ENCODE data around the gene ING3. TPM values are rescaled to one million over a fixed set of nuclear protein-coding genes. Genes with fewer than 3 reads are reported as not detected.

Gene ING3
- total RNA-seq, 1 experiment from 2014 or later: 23.1 TPM

- Histone ChIP-seq H2BK5ac (ENCODE audit: insufficient read length, low read length) (no peak overlapping the region), H2BK15ac (ENCODE audit: low read depth, low read length) (no peak overlapping the region), H4K8ac (replicated peaks; ENCODE audit: insufficient read length, low read depth, low read length) (no peak overlapping the region), H3K9ac (ENCODE audit: extremely low read depth, insufficient read length, low read length) (no peak overlapping the region), H3K14ac (ENCODE audit: insufficient read depth, low read length) (no peak overlapping the region), H3K27me3 (ENCODE audit: insufficient read depth, low read length) (peaks cover 3% of the 10 kb centered on the region; the same call in 1 of the 2 replicates), H4K5ac (ENCODE audit: insufficient read length, low read depth, low read length) (no peak overlapping the region), H3K4ac (ENCODE audit: low read depth, low read length) (no peak overlapping the region), H4K20me1 (ENCODE audit: control insufficient read depth, insufficient read depth, insufficient read length) (no peaks in the 10 kb centered on the region), H3K4me2 (ENCODE audit: insufficient read depth, insufficient read length, low read length) (no peak overlapping the region), H4K91ac (ENCODE audit: insufficient read length, low read depth, low read length) (no peak overlapping the region), H3K9me3 (ENCODE audit: control insufficient read depth, low read depth, low read length) (no peaks in the 10 kb centered on the region), H3K27ac (ENCODE audit: insufficient read length, low read depth, low read length) (no peak overlapping the region), H3K18ac (ENCODE audit: insufficient read length, low read depth, low read length) (no peak overlapping the region), H3T11ph (ENCODE audit: low read length) (no peak overlapping the region), H3K79me2 (ENCODE audit: insufficient read depth, low read length) (no peaks in the 10 kb centered on the region), H3K23ac (ENCODE audit: insufficient read length, low read depth, low read length) (no peak overlapping the region), H3K4me1 (ENCODE audit: insufficient read depth, low read length) (no peaks in the 10 kb centered on the region), H2AFZ (ENCODE audit: low read length) (no peak overlapping the region), H2BK20ac (ENCODE audit: low read depth, low read length, poor library complexity, severe bottlenecking) (no peak overlapping the region), H3K56ac (ENCODE audit: insufficient read length, low read depth, low read length) (no peak overlapping the region), H2BK120ac (ENCODE audit: low read depth, low read length, poor library complexity, severe bottlenecking) (no peak overlapping the region), H2AK5ac (ENCODE audit: insufficient read length, low read length) (no peak overlapping the region), H2BK12ac (ENCODE audit: insufficient read length, low read depth, low read length) (no peak overlapping the region), H3K79me1 (ENCODE audit: insufficient read depth, low read depth, low read length, poor library complexity, severe bottlenecking) (no peaks in the 10 kb centered on the region), H3K23me2 (ENCODE audit: insufficient read length, low read depth, low read length, poor library complexity, severe bottlenecking) (peaks cover under 1% of the 10 kb centered on the region)
- Mint-ChIP-seq H3K36me3 (ENCODE audit: insufficient read depth in 1 of 3, low read depth in 3 of 3) (no peaks in the 10 kb centered on the region), H3K27me3 (ENCODE audit: low read depth) (peaks cover 17% of the 10 kb centered on the region), H3K9me3 (no peaks in the 10 kb centered on the region), H3K4me1 (peaks cover 7% of the 10 kb centered on the region in 2 experiments), H3K27ac (no peak overlapping the region), H3K4me3 (no peak overlapping the region)
- TF ChIP-seq, protein P1, sequence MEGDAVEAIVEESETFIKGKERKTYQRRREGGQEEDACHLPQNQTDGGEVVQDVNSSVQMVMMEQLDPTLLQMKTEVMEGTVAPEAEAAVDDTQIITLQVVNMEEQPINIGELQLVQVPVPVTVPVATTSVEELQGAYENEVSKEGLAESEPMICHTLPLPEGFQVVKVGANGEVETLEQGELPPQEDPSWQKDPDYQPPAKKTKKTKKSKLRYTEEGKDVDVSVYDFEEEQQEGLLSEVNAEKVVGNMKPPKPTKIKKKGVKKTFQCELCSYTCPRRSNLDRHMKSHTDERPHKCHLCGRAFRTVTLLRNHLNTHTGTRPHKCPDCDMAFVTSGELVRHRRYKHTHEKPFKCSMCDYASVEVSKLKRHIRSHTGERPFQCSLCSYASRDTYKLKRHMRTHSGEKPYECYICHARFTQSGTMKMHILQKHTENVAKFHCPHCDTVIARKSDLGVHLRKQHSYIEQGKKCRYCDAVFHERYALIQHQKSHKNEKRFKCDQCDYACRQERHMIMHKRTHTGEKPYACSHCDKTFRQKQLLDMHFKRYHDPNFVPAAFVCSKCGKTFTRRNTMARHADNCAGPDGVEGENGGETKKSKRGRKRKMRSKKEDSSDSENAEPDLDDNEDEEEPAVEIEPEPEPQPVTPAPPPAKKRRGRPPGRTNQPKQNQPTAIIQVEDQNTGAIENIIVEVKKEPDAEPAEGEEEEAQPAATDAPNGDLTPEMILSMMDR (conservative IDR thresholded peaks at IDR 0.05): no peak
- no CpG with 5 or more reads among the region's 5 CpGs for WGBS (ENCODE audit: extremely low coverage, insufficient read length, low lambda C conversion rate)
- no peak for DNase-seq
These were observed 43.1 kb downstream of the ING3 start for GRCh38 chr7:120993553-120994191.
